Measurements from ENCODE around the gene CARMIL3. TPM values are rescaled to one million over a fixed set of nuclear protein-coding genes. Genes with fewer than 3 reads are reported as not detected.
"Not testable (repeated sequence)": the region's sequence is repeated elsewhere in the genome, so short reads cannot be mapped to it uniquely, and the experiment has no call there.

The CARMIL3 gene, protein sequence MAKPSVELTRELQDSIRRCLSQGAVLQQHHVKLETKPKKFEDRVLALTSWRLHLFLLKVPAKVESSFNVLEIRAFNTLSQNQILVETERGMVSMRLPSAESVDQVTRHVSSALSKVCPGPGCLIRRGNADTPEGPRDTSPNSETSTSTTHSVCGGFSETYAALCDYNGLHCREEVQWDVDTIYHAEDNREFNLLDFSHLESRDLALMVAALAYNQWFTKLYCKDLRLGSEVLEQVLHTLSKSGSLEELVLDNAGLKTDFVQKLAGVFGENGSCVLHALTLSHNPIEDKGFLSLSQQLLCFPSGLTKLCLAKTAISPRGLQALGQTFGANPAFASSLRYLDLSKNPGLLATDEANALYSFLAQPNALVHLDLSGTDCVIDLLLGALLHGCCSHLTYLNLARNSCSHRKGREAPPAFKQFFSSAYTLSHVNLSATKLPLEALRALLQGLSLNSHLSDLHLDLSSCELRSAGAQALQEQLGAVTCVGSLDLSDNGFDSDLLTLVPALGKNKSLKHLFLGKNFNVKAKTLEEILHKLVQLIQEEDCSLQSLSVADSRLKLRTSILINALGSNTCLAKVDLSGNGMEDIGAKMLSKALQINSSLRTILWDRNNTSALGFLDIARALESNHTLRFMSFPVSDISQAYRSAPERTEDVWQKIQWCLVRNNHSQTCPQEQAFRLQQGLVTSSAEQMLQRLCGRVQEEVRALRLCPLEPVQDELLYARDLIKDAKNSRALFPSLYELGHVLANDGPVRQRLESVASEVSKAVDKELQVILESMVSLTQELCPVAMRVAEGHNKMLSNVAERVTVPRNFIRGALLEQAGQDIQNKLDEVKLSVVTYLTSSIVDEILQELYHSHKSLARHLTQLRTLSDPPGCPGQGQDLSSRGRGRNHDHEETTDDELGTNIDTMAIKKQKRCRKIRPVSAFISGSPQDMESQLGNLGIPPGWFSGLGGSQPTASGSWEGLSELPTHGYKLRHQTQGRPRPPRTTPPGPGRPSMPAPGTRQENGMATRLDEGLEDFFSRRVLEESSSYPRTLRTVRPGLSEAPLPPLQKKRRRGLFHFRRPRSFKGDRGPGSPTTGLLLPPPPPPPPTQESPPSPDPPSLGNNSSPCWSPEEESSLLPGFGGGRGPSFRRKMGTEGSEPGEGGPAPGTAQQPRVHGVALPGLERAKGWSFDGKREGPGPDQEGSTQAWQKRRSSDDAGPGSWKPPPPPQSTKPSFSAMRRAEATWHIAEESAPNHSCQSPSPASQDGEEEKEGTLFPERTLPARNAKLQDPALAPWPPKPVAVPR (N-terminal part only)
- not detected in 2 replicates for total RNA-seq

DNA sequence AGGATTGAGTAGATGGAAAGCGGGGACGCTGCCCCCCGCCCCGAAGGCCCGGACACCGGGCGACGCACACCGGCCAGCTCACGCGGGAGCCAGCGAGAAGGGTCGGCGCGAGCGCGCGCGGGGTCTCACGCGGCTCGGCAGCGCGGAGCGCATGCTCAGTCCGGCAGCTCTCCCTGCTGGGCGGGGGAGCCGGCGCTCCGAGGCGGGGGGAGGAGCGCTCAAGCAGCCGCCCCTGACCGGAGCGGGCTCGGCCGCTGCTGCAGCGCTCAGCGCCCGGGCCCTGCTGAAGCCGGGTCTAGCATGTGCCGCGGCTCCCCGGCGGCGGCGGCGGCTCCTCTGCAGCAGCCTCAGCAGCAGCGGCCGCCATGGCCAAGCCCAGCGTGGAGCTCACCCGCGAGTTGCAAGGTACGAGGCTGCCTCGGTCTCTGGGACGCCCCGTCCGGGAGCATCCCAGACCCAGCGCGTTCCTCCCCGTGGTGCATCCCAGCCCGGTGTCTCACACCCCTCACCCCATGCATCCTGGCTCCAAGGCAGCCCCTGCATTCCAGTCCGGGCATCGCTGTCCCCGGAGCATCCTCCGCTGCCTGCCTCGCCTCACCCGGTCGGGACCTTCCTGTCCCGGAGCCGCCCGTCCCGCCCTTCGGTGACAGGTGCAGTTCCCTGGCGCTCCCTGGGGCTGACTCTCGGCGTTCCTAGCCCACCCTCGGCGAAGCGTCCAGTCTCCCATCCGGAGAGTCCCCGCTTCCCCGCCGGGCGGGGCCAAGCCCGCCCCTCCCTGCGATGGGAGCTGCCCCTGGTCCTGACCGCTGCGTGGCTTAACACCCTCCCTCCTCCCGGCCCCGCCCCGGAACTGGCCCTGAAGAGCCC lies at the start of gene CARMIL3:
Gene CARMIL3 (plus strand): TSS at position 221 of the 867 bp plus-strand sequence. CDS start 145 bp downstream, at position 366.
- peak; percentile 28 for DNase-seq (ENCODE audit: low read depth)
- TF ChIP-seq, protein P1, sequence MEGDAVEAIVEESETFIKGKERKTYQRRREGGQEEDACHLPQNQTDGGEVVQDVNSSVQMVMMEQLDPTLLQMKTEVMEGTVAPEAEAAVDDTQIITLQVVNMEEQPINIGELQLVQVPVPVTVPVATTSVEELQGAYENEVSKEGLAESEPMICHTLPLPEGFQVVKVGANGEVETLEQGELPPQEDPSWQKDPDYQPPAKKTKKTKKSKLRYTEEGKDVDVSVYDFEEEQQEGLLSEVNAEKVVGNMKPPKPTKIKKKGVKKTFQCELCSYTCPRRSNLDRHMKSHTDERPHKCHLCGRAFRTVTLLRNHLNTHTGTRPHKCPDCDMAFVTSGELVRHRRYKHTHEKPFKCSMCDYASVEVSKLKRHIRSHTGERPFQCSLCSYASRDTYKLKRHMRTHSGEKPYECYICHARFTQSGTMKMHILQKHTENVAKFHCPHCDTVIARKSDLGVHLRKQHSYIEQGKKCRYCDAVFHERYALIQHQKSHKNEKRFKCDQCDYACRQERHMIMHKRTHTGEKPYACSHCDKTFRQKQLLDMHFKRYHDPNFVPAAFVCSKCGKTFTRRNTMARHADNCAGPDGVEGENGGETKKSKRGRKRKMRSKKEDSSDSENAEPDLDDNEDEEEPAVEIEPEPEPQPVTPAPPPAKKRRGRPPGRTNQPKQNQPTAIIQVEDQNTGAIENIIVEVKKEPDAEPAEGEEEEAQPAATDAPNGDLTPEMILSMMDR (IDR thresholded peaks at IDR 0.05; ENCODE audit: insufficient read depth, low read depth, low read length) = no peak
- H3K4me3 ChIP-seq (ENCODE audit: low read depth, low read length) = peak within 1 kb of the TSS; percentile 59

GRCh38 chr14:24006471-24006816 lies 45.4 kb upstream of the CARMIL3 start:
- H3K4me3 ChIP-seq (ENCODE audit: low read depth, low read length) = peak overlapping the region; percentile 42
- not testable (repeated sequence) for DNase-seq (ENCODE audit: low read depth)

GRCh38 chr14:24006817-24007652 lies 44.8 kb upstream of the CARMIL3 start:
- DNase-seq (ENCODE audit: low read depth) = peak; percentile 28

GRCh38 chr14:24011051-24011450 lies 40.8 kb upstream of the CARMIL3 start:
- no peak for DNase-seq (ENCODE audit: low read depth)
- no peak overlapping the region for H3K4me3 ChIP-seq (ENCODE audit: low read depth, low read length)
- TF ChIP-seq, protein P1 (IDR thresholded peaks at IDR 0.05; ENCODE audit: insufficient read depth, low read depth, low read length) = no peak

More at GRCh38 chr14:24006817-24007652, 44.8 kb upstream of the CARMIL3 start:
- peak overlapping the region; percentile 42 for H3K4me3 ChIP-seq (ENCODE audit: low read depth, low read length)

DNA sequence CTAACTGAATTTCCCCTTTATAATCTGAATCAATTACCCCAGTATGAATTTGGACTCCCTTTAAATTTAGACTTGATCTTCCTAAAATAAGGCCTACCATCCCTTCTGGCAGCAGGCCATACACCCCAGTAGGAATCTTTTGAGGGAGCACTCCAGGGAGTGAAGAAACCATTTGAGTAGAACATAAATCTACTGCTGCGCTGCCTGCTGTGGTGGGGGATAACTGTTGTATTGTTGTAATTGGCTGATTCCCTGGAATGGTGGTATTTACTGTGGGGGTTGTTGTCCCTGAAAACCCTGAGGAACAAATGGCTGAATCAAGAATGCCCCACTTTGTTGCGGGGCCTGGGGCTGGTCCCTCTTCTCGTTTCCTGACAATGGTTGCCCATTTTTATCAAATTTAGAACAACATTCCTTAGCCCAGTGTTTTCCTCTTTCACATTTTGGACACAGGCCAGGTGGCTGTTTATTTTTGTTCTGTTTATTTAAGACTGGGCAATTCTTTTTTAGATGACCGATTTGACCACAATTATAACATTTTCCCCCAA lies 39.0 kb upstream of the CARMIL3 start:
- not testable (repeated sequence) for DNase-seq (ENCODE audit: low read depth); H3K4me3 ChIP-seq (ENCODE audit: low read depth, low read length)

GRCh38 chr14:24013654-24014514 lies 37.9 kb upstream of the CARMIL3 start:
- TF ChIP-seq, protein P1 (IDR thresholded peaks at IDR 0.05; ENCODE audit: insufficient read depth, low read depth, low read length) = peak; percentile 89
- peak; percentile 74 for DNase-seq (ENCODE audit: low read depth)

DNA sequence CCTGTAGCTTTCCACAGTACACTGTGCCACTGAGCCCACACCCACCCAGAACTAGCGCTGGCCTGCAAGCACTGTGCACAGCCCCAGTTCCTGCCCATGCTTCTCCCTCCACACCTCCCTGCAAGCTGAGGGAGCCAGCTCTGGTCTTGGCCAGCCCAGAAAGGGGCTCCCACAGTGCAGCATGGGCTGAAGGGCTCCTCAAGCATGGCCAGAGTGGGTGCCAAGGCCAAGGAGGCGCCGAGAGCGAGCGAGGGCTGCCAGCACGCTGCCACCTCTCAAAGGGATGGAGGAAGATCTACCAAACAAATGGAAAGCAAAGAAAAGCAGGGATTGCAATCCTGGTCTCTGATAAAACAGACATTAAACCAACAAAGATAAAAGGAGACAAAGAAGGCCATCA lies 36.1 kb upstream of the CARMIL3 start:
- not testable (repeated sequence) for DNase-seq (ENCODE audit: low read depth)

More at GRCh38 chr14:24013654-24014514, 37.9 kb upstream of the CARMIL3 start:
- no peak overlapping the region for H3K4me3 ChIP-seq (ENCODE audit: low read depth, low read length)

GRCh38 chr14:24018978-24019377 lies 32.8 kb upstream of the CARMIL3 start:
- not testable (repeated sequence) for DNase-seq (ENCODE audit: low read depth); H3K4me3 ChIP-seq (ENCODE audit: low read depth, low read length)

More for the DNA sequence above, 36.1 kb upstream of the CARMIL3 start:
- H3K4me3 ChIP-seq (ENCODE audit: low read depth, low read length) = not testable (repeated sequence)

DNA sequence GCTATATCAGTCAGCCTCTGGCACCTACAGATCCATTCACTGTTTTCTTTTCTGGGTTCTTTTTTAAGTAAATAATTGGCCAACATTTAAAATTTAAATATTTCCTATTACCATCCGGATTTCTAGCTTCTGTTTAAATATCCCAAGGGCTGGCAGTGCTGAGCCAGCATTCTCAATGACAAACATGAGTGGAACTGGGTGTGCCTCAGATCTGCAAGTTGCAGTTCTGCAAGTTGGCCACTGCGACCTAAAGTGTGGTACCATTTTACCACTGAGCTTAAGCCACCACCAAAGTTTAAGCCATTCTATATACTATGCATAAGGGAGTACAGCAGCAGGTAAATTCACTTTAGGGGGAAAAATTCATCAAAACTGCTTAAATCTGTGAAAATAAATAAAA lies 31.9 kb upstream of the CARMIL3 start:
- not testable (repeated sequence) for H3K4me3 ChIP-seq (ENCODE audit: low read depth, low read length); DNase-seq (ENCODE audit: low read depth)

DNA sequence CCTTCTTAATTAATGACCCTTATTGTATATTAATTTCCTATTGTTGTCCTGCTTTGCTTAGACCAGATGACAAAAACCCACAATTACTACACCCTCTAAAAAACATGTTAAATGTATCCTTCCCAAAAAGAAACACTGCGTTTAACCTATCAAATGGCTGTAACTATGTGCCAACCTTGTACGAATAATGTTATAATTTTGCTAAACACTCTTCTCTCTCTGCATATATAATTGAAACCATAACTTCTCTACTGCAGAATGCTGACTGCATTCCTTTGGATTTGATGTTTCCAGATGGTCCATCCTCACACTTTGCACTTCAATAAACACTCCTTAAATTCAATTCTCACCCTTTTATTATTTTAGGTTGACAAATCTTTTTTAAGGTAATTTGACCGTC lies 31.3 kb upstream of the CARMIL3 start:
- DNase-seq (ENCODE audit: low read depth); H3K4me3 ChIP-seq (ENCODE audit: low read depth, low read length): not testable (repeated sequence)

DNA sequence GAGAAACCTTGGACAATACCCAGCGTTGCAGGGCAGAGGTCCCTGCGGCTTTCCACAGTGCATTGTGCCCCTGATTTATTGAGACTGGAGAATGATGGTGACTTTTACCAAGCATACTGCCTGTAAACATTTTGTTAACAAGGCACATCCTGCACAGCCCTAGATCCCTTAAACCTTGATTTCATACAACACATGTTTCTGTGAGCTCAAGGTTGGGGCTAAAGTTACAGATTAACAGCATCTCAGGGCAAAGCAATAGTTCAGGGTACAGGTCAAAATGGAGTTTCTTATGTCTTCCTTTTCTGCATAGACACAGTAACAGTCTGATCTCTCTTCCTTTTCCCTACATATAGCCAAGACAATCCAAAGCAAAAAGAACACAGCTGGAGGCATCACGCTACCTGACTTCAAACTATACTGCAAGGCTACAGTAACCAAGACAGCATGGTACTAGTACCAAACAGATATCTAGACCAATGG lies 26.8 kb upstream of the CARMIL3 start:
- H3K4me3 ChIP-seq (ENCODE audit: low read depth, low read length); DNase-seq (ENCODE audit: low read depth): not testable (repeated sequence)
